AG04449 (cell line): Measurements from ENCODE around the gene DCST2.

Experiments used
- CTCF ChIA-PET: fragments of 350-600 bp; formaldehyde crosslinking; extraction: SDS; loops from one replicate; lab custom pipeline; 2021; ENCODE audit warnings: antibody characterized with exemption; lab: Yijun Ruan, JAX
- POLR2A ChIA-PET: fragments of 400-600, 350-600 bp; formaldehyde crosslinking; extraction: SDS; loops from one replicate; lab custom pipeline; 2020; ENCODE audit warnings: antibody characterized with exemption, inconsistent platforms; lab: Yijun Ruan, JAX
- DNase-seq: peaks from one replicate; pipeline ENCODE4 v3.0.0-alpha.2; 2010; ENCODE audit warnings: low read depth, low spot score
- H3K4me3 ChIP-seq: 2 replicates; pipeline ENCODE4 v1.5.1; 2011; ENCODE audit warnings: low read depth, mild to moderate bottlenecking, control low read depth, low read length
- CTCF ChIP-seq: IDR thresholded peaks from one replicate; pipeline ENCODE4 v1.5.1; 2011; ENCODE audit warnings: mild to moderate bottlenecking, moderate library complexity, low read length, control low read depth, inconsistent platforms; ENCODE audit not compliant: insufficient read depth; ENCODE audit errors: missing control alignments

Gene DCST2

GRCh38 chr1:154974102-154974807, 59.3 kb downstream of the DCST2 start, which contains the start of gene CKS1B:
Gene CKS1B, plus strand, starts transcription at chr1:154974681. Its CDS starts 65 bp downstream, at chr1:154974746.
- ChIA-PET CTCF (interaction anchor here (1.0 to 13.1 kb wide), 4 partner anchors 13 to 111 kb away, joined by 3 to 176 read pairs (median 26); partner anchors contain the start of genes LENEP, PBXIP1 and PYGO2), POLR2A (interaction anchor here (0.5 to 4.7 kb wide), 8 partner anchors 9 to 29 kb away, joined by 3 to 74 read pairs (median 5); partner anchors contain the start of genes FLAD1, LENEP, PBXIP1 and PYGO2)
- TF ChIP-seq CTCF, result no peak
- peak within 1 kb of the TSS; percentile 75 for H3K4me3 ChIP-seq
- peak; percentile 100 for DNase-seq

- CTCF ChIA-PET, result interaction anchor here (1.5 to 13.1 kb wide), 5 partner anchors 12 to 199 kb away, joined by 4 to 176 read pairs (median 20); partner anchors contain the start of genes KRTCAP2, LENEP, PBXIP1 and PYGO2
- POLR2A ChIA-PET, result interaction anchor here (0.5 to 4.7 kb wide), 11 partner anchors 9 to 111 kb away, joined by 3 to 74 read pairs (median 4); partner anchors contain the start of genes FLAD1, LENEP, PBXIP1 and PYGO2
- TF ChIP-seq CTCF, result no peak
- DNase-seq, result peak; percentile 82
- H3K4me3 ChIP-seq, result peak overlapping the region; percentile 75
Measured at GRCh38 chr1:154973344-154974101, 60.1 kb downstream of the DCST2 start.

- ChIA-PET POLR2A (interaction anchor here (0.7 to 4.7 kb wide), 7 partner anchors 8 to 45 kb away, joined by 3 to 74 read pairs (median 4); partner anchors contain the start of genes FLAD1, PBXIP1 and PYGO2), CTCF (interaction anchor here (1.0 to 13.1 kb wide), 7 partner anchors 11 to 200 kb away, joined by 4 to 176 read pairs (median 7); partner anchors contain the start of genes KRTCAP2, LENEP, PBXIP1 and PYGO2)
- peak; percentile 84 for DNase-seq
- peak overlapping the region; percentile 75 for H3K4me3 ChIP-seq
- TF ChIP-seq CTCF, result no peak
Measured at GRCh38 chr1:154972517-154973343, 60.9 kb downstream of the DCST2 start.

GRCh38 chr1:154972213-154972516, 61.4 kb downstream of the DCST2 start:
- no peak for DNase-seq
- ChIA-PET POLR2A (interaction anchor here (0.9 to 4.7 kb wide), 6 partner anchors 8 to 45 kb away, joined by 4 to 74 read pairs (median 8); partner anchors contain the start of genes FLAD1 and PYGO2), CTCF (interaction anchor here (1.0 to 13.1 kb wide), 7 partner anchors 11 to 113 kb away, joined by 4 to 176 read pairs (median 7); partner anchors contain the start of genes LENEP, PBXIP1 and PYGO2)
- TF ChIP-seq CTCF, result no peak
- peak overlapping the region; percentile 75 for H3K4me3 ChIP-seq

GRCh38 chr1:154971341-154971998, 62.1 kb downstream of the DCST2 start:
- H3K4me3 ChIP-seq, result peak overlapping the region; percentile 82
- no peak for TF ChIP-seq CTCF
- ChIA-PET CTCF (interaction anchor here (0.7 to 13.1 kb wide), 13 partner anchors 10 to 302 kb away, joined by 3 to 176 read pairs (median 5); partner anchors contain the start of genes FLAD1, LENEP, PBXIP1 and PYGO2), POLR2A (interaction anchor here (0.6 to 4.7 kb wide), 11 partner anchors 10 to 415 kb away, joined by 3 to 74 read pairs (median 6); partner anchors contain the start of genes FLAD1, KRTCAP2, LENEP and PBXIP1)
- no peak for DNase-seq
